HG03571 (cell line): Measurements from ENCODE around the gene NCBP3.
"Not testable (repeated sequence)": the region's sequence is repeated elsewhere in the genome, so short reads cannot be mapped to it uniquely, and the experiment has no call there.

Source experiments
- ATAC-seq: cut with Tn5 transposase; IDR thresholded peaks from one replicate; pipeline ENCODE4 v1.9.1; 2021; ENCODE audit not compliant: unreplicated experiment

NCBP3 gene

GRCh38 chr17:3848229-3848835 lies 2.3 kb upstream of the NCBP3 start:
- ATAC-seq: no peak

DNA sequence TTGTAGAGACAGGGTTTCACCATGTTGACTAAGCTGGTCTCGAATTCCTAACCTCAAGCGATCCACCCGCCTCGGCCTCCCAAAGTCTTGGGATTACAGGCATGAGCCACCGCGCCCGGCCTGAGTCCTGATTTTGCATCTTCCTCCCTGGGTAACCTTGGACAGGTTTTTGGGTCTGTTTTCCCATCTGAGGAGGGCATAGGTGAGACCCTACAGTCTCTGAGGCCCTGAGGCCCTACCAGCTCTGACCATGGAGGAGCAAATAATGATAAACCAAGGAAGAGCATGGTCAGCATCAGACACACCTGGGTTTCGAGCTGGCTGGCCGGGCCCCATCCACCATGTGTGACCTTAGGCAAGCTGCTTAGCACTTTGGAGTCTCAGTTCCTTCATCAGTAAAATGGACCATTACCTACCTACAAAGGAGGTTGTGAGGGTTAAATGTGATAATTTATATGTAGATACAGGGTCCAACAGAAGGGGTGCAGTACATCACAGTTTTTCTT lies 1.2 kb upstream of the NCBP3 start:
- ATAC-seq: no peak

GRCh38 chr17:3846437-3847164 lies 555 bp upstream of the NCBP3 start:
- no peak for ATAC-seq

DNA sequence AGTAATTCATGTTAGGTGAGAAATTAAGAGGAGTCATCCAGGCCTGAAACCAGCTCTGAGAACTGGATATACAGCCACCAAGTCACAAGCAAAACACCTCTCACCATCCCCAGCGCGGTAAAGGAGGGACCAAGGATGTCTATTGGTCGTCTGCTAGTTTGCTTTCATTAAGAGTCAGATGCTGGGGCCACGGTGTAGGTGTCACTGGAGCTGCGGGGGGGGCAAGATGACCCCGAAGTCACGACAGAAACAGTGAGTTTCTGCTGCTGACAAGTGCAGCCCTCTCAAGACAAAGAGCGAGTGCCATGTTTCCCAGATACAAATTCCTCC lies 790 bp downstream of the NCBP3 start:
- ATAC-seq: peak; percentile 22

- ATAC-seq: not testable (repeated sequence)
Observed at GRCh38 chr17:3844556-3844955, 1.5 kb downstream of the NCBP3 start.

- ATAC-seq: no peak
Observed at GRCh38 chr17:3843935-3844516, 2.0 kb downstream of the NCBP3 start.

DNA sequence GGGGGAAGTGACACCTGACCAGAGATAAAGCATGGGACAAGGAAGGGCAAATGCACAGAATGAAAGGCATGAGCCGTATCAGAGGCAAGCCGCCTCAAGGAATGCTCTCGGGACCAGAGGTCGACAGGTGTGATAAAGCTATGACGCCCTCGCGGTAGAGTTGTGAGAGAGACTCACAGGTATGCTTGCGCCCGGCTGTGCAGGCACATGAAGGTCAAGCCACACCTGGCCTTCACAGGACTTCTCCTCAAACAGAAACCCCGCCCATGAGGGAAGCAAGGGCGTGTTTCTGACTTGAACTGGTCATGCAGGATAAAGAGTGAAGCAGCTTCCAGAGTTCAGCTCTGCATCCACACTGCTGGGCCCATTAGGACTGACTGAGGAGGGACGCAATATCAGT lies 7.8 kb downstream of the NCBP3 start:
- no peak for ATAC-seq

GRCh38 chr17:3836551-3836950 lies 9.5 kb downstream of the NCBP3 start:
- no peak for ATAC-seq

DNA sequence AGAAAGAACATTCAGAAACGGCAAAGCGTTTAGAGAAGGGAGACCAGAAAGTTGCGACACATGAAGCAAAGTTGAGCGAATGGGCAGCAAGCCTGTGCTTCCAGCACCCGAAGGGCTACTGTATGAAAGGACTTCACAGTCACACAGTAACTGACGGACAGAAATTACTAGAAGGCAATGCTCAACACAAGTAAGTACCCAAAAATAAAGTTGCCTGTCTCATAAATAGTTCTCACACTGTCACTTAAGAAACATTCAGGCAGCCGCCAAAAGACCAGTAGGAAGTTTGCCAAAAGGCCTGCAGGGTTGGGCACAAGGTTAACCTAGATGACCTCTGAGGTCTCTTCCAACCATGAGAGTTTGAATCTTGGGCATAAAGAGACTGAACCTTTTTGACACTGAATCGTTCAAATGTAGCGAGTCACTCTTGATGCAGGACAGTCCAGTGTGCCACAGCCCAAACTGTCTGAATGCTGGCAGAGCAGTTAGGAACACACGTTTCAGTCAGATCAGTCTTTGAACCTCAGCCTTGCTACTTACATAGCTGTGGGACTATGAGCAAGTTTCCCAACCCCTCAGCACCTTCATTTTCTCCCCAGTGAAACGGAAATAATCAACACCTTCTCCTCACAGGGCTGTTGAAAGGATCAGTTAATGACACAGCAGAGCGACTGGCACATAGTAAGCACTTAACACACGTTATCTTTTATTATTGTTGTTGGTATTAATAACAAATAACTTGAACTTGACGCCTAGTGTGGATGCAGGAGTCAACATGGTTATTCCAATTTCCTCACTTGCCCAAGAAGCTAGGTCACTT lies 10.4 kb downstream of the NCBP3 start:
- ATAC-seq: no peak

DNA sequence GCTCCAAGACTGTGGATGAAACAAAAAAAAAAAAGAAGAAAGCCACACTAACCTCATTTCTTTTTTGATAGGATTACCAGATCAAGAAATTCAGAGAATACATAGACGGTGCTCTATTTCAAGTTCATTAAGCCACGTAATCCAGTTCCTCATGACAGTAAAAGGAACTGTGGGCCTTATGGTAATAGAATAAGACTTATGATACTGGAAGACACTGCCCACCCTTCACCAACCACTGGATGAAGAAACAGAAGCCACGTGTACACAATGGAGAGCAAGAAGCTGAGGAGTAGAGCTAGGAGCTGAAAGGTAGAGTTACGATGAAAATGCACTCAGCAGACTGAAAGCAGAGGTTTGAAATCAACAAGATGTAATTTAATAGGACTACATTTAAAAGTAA lies 11.2 kb downstream of the NCBP3 start:
- ATAC-seq: no peak

DNA sequence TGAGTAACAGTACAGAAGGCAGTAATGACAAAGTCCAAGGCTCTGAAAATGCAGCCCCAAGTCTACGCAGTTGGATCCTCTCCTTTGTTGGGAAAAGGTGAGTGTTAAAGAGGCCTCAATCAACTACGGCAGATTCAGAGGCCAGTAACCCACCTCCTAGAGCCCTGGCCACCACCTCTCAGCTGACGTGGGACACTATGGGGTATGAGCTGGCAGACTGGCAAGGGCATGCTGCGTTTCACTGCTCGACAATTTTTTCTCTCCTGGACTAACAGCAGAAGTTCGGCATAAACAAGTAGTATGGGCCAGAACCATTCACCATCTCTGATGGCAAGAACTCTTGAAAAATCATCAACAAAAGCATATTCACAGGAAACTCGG lies 17.2 kb downstream of the NCBP3 start:
- no peak for ATAC-seq

DNA sequence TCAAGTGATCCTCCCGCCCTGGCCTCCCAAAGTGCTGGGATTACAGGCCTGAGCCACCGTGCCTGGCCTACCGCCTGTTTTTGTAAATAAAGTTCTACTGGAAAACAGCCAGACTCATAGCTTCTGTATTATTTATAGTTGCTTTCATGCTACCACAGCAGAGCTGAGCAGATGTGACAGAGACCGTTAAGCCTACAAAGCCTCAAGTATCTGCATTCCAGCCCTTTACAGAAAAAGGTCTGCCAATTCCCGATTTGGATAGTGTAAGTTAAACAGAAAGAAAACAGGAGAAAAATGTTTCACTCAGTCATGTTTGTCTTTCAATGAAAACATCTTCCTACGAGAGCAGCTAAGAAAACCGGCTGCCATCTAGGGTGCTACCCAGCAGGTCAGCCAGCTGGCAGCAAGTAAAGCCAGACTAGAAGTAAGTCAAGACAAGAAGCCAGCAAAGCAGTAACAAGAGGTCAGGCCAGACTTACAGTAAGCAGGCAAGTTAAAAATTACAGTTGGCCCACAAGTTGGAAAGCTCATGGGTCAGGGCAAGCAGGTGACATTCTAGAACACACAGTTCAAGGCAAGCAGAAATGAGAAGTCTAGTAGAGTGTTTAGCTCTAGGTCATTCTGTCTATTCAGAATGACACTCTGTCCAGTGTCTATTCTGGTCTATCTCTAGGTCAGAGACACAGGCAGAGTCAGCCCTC lies 17.7 kb downstream of the NCBP3 start:
- ATAC-seq: no peak

DNA sequence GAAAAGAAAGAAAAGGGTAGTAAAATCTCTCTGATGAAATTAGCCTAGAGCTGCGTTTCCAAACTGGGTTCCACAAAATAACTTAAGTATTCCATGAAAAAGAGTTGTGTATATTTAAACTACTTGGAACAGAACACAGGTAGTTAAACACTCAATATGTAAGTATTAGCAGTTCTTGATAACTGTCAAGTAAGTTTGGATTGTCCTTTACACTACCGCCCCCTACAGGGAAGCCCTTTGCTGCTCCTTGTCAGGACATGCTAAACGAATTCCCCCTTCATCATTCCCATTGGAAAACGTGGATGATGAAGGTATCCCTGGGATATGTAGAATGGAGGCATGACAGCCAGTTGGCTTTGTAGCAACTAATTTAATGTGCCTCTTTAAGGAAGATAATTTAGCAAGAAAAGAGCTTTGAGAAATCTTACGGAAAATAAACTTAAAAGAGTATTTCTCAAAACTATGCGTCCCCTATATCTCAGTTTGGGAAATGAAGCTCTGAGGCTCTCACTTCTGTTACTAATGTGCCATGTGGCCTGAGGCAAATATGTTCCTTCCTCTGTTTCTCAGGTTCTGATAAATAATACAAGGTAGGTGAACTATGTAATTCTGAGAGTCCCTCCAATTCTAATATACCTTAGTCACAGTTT lies 18.8 kb downstream of the NCBP3 start:
- no peak for ATAC-seq

GRCh38 chr17:3826191-3826590 lies 19.9 kb downstream of the NCBP3 start:
- no peak for ATAC-seq

DNA sequence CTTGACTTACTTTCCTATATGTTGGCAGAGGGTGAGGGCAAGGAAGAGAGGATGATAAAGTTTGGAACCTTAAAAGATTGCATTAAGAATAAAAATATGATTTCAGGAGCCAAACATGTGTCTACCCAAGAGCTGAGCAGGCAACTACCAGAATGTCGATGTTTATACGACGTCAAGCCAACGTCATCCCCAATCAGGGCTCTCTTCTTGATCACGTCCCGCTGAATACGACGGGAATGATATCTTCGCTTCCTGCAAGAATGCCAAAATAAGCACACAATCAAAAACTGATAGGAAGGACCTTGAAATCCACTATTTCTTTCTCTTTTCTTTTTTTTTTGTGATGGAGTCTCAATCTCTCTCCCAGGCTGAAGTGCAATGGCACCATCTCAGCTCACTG lies 24.9 kb downstream of the NCBP3 start:
- no peak for ATAC-seq

GRCh38 chr17:3818786-3819185 lies 27.3 kb downstream of the NCBP3 start:
- no peak for ATAC-seq

- no peak for ATAC-seq
Observed at GRCh38 chr17:3817851-3818605, 28.0 kb downstream of the NCBP3 start.

- no peak for ATAC-seq
Observed at GRCh38 chr17:3815925-3816324, 30.1 kb downstream of the NCBP3 start.

GRCh38 chr17:3815122-3815521 lies 30.9 kb downstream of the NCBP3 start:
- no peak for ATAC-seq

DNA sequence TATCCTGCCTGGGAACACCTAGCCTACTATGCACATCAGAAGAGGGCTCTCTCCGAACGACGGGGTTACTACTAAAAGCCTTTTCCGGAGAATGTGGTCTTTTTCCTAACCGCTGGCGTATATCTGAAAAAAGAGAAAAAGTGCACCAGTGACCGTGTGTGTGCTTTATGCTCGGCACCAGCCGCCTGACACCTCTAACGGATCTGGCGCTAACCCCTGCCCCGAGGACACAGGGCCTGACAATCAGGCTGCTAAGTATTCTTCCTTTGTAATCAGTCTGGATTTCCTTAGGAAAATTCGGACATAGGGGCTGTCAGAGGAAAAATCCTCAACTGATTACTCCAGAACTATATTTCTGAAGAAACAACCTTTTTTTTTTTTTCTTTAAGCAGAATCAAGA lies 31.7 kb downstream of the NCBP3 start:
- ATAC-seq: no peak
